ENCODE measurements around the gene RNU6-9.
"Not testable (repeated sequence)": the region's sequence is repeated elsewhere in the genome, so short reads cannot be mapped to it uniquely, and the experiment has no call there.

Gene RNU6-9

GRCh38 chr19:892894-893689 lies at the start of gene RNU6-9, which contains the start of gene MED16:
Gene RNU6-9, plus strand, starts transcription at chr19:893484.
Gene MED16, minus strand, starts transcription at chr19:893187. Its CDS starts 2,056 bp downstream, at chr19:891131.
- peak; percentile 92 for DNase-seq

DNA sequence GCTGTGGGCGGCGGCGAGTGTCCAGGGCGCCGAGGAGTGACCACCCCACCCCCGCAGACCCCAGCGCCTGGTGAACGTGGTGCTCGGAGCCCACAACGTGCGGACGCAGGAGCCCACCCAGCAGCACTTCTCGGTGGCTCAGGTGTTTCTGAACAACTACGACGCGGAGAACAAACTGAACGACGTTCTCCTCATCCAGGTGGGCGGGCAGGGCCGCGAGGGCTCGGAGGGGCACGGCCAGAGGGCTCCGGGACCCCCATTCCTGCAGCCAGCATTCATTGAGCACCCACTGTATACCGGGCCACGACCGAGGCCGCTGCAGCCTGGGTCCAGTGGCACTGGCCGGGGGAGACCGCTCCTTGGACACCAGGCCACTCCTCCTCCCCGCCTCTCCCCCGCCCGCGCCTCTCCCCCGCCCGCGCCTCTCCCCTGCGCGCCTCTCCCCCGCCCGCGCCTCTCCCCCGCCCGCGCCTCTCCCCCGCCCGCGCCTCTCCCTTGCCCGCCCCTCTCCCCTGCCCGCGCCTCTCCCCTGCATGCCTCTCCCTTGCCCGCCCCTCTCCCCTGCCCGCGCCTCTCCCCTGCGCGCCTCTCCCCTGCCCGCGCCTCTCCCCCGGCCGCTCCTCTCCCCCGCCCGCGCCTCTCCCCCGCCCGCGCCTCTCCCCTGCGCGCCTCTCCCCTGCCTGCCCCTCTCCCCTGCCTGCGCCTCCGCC lies 49.3 kb upstream of the RNU6-9 start:
- no peak for DNase-seq

DNA sequence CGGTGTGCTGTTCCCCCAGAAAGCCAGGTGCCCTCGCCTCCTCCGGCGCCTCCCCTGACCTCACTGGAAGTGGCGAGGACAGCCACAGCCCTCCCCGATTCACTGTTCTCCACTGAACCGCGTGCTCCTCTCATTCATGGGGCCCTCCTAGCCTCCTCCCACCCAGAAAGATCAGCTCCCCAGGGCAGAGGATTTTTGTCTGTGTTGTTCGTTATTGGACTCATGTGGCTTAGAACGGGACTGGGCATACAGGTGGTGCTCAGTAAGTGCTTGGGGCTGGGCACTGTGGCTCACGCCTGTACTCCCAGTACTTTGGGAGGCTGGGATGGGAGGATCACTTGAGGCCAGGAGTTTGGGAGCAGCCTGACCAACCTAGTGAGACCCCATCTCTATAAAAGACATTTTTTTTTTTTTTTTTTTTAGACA lies 48.7 kb upstream of the RNU6-9 start:
- no peak for DNase-seq

GRCh38 chr19:845707-846521 lies 47.4 kb upstream of the RNU6-9 start:
- DNase-seq = no peak

DNA sequence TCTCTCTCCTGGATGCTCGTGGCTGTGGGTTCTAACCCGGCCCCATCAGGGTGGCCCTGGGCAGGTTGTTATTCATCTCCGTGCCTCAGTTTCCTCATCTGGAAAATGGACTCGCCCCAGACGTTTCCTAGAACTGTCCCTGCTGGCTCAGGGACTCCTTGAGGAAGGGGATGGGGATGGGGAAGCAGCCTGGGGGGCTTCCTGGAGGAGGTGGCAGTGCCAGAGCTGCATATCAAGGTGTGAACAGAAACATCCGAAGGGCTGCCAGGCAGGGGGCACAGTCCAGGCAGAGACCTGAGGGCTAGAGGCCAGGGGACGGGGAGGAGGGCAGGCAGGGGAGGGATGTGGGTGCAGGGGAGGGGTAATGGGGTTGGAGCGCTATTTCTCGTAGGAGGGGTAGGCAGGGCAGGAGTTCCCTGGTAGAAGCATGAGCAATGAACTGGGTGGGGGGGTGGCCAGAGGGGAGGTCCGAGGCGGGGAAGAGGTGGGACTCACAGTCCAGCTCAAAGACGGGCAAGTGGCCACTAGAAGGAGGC lies 44.8 kb upstream of the RNU6-9 start:
- DNase-seq = no peak

GRCh38 chr19:849195-849594 lies 44.1 kb upstream of the RNU6-9 start:
- DNase-seq = not testable (repeated sequence)

GRCh38 chr19:850221-850978 lies 42.9 kb upstream of the RNU6-9 start:
- peak; percentile 44 for DNase-seq

DNA sequence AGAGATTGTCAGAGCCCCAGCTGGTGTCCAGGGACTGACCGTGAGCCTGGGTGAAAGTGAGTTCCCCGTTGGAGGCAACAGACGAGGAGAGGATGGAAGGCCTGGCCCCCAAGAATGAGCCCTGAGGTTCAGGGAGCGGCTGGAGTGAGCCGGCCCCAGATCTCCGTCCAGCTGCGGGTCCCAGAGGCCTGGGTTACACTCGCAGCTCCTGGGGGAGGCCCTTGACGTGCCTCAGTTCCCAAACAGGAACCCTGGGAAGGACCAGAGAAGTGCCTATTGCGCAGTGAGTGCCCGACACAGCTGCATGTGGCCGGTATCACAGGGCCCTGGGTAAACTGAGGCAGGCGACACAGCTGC lies 42.3 kb upstream of the RNU6-9 start:
- DNase-seq = no peak

GRCh38 chr19:852136-853013 lies 40.9 kb upstream of the RNU6-9 start, which contains the start of gene ELANE:
Gene ELANE, plus strand, starts transcription at chr19:852303. Its CDS starts 26 bp downstream, at chr19:852329.
- no peak for DNase-seq

DNA sequence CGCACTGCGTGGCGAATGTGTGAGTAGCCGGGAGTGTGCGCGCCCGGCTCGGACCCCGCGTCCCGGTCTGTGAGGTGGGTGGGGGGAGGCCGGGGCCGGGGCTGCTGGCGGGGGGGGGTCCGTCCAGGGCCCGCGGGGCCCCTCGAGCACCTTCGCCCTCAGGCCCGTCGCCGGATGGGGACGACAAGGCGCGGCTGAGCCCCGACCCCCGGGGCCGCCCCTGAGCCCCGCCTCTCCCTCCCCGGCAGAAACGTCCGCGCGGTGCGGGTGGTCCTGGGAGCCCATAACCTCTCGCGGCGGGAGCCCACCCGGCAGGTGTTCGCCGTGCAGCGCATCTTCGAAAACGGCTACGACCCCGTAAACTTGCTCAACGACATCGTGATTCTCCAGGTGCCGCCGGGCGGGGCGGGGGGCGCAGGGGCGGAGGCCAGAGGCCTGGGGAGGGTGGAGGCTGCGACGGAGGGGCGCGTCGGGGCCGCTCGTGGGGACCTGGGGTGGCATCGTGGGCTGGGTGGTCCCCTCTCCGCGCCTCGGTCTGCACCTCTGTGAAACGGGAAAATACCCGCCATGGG lies 40.2 kb upstream of the RNU6-9 start:
- DNase-seq = no peak

DNA sequence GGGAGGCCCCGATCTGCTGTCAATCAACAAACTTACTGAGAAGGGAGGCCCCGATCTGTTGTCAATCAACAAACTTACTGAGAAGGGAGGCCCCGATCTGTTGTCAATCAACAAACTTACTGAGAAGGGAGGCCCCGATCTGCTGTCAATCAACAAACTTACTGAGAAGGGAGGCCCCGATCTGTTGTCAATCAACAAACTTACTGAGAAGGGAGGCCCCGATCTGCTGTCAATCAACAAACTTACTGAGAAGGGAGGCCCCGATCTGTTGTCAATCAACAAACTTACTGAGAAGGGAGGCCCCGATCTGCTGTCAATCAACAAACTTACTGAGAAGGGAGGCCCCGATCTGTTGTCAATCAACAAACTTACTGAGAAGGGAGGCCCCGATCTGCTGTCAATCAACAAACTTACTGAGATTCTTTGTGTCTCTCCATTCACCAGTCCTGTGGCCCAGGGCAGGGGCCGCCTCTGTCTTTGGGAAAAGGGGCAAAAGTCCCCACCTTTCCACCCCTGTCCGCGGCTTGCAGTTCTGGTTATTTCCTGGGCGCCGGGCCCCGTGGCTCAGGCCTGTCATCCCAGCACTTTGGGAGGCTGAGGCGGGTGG lies 39.6 kb upstream of the RNU6-9 start:
- DNase-seq = not testable (repeated sequence)

DNA sequence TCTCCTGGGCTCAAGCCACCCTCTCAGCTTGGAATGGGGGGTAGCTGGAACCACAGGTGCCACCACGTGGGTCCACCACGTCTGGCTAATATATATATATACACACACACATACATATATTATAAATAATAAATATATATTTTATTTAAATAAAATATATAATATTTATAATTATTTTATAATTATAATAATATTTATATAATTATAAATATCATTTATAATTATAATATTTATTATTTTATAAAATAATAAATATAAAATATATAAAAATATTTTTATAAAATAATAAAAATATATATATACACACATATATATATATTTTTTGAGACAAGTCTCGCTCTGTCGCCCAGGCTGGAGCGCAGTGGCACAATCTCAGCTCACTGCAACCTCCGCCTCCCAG lies 38.7 kb upstream of the RNU6-9 start:
- no peak for DNase-seq

DNA sequence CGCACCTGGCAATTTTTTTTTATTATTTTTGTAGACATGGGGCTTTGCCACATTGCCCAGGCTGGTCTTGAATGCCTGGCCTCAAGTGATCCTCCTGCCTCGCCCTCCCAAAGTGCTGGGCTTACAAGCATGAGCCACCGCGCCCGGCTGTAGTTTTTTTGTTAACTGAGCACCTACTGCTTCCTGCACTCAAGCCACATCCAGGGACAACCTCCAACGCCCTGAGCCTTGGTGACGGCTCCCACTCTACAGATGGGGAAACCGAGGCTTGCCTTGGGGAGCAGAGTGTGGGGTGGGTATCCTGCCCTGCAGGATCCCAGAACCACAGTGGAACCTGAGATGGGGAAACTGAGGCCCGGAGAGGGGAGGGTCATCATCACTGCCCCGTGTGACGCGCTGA lies 38.1 kb upstream of the RNU6-9 start:
- DNase-seq = no peak

DNA sequence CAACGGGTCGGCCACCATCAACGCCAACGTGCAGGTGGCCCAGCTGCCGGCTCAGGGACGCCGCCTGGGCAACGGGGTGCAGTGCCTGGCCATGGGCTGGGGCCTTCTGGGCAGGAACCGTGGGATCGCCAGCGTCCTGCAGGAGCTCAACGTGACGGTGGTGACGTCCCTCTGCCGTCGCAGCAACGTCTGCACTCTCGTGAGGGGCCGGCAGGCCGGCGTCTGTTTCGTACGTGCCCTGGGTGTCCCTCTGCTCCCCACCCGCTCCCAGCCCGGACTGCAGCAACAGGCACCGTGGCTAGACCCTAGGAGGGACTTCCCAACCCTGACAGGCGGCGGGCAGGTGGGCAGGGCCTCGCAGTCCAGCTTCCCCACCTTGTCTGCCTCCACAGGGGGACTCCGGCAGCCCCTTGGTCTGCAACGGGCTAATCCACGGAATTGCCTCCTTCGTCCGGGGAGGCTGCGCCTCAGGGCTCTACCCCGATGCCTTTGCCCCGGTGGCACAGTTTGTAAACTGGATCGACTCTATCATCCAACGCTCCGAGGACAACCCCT lies 37.6 kb upstream of the RNU6-9 start:
- DNase-seq = no peak

GRCh38 chr19:858284-858683 lies 35.0 kb upstream of the RNU6-9 start:
- DNase-seq = no peak

DNA sequence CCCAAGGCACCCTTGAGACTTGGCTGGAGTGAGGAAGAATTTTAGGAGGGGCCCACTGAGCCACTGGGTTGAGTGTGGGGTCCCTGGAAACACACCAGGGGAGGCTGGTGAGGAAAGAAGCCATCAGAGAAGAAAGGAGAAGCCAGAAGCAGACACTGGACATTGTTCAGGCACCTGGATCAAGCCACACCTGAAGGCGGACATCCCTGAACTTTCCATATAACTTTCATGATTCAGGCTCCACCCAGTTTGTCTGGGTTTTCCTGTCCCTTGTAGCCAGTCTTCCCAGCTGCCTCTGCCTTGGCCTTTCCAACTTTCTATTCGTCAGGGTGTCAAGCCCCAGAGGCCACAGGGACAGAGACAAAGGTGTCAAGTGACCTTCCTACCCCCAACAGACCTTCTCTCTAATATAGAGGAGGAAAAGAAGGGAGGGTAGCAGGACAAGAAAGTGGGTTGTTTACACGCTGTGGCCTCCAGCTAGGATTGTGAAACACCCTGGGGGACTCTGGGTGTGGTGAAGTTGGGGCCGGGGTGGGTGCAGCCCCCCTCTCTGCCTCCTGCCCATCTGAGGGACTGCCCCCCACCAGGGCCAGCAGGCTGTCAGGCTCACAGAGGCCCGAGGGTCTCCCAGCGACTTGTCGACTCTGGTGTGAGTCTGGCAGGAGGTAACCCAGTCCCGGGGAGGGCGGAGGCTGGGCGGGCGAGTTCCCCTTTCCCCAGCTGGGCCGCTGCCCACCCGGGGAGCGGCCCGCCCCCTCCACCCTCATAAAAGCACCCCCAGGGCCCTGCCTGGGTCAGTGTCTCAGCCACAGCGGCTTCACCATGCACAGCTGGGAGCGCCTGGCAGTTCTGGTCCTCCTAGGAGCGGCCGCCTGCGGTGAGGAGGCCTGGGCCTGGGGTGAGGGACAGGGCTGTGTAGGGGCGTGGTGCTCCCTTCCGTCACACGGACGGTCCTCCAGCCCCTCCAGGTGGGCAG lies 34.1 kb upstream of the RNU6-9 start, which contains the start of gene CFD:
CFD (plus strand) TSS at position 797 of the 976 bp plus-strand sequence; CDS start at position 823, 26 bp downstream.
- DNase-seq = no peak

- no peak for DNase-seq
These were observed 32.0 kb upstream of the RNU6-9 start for GRCh38 chr19:861141-861755.
